ENCODE data around the gene SMYD3. TPM values are rescaled to one million over a fixed set of nuclear protein-coding genes. Genes with fewer than 3 reads are reported as not detected.

The SMYD3 gene
- polyA plus RNA-seq, 1 experiment: 39.9 TPM

- no peak for DNase-seq (ENCODE audit: low read depth, low spot score)
These were observed 802.3 kb downstream of the SMYD3 start for GRCh38 chr1:245704765-245705164.

GRCh38 chr1:245704341-245704740, 802.7 kb downstream of the SMYD3 start:
- H3K27me3 ChIP-seq (ENCODE audit: control insufficient read depth, insufficient read depth, low read length): no peaks in the 10 kb centered on the region
- DNase-seq (ENCODE audit: low read depth, low spot score): no peak
- H3K9me3 ChIP-seq (ENCODE audit: control insufficient read depth, insufficient read depth, low read length): no peaks in the 10 kb centered on the region
- POLR2A ChIA-PET: no interaction called here
- no peak overlapping the region for H3K27ac ChIP-seq (ENCODE audit: low read depth, low read length)
- no peak for TF ChIP-seq CTCF (IDR thresholded peaks at IDR 0.05; ENCODE audit: low read depth, low read length)
- CTCF ChIA-PET: no interaction called here
- H3K4me3 ChIP-seq (ENCODE audit: low read depth, low read length): no peak overlapping the region

More at GRCh38 chr1:245704765-245705164, 802.3 kb downstream of the SMYD3 start:
- ChIA-PET CTCF (no interaction called here), POLR2A (no interaction called here)
- Histone ChIP-seq H3K4me3 (ENCODE audit: low read depth, low read length) (no peak overlapping the region), H3K9me3 (ENCODE audit: control insufficient read depth, insufficient read depth, low read length) (no peaks in the 10 kb centered on the region), H3K27me3 (ENCODE audit: control insufficient read depth, insufficient read depth, low read length) (no peaks in the 10 kb centered on the region), H3K27ac (ENCODE audit: low read depth, low read length) (no peak overlapping the region)
- TF ChIP-seq CTCF (IDR thresholded peaks at IDR 0.05; ENCODE audit: low read depth, low read length): no peak

- no peak overlapping the region for H3K4me3 ChIP-seq (ENCODE audit: low read depth, low read length)
- ChIA-PET CTCF (interaction anchor here (0.6 kb wide), 2 partner anchors 521 to 542 kb away, joined by 4 to 9 read pairs; no protein-coding TSS in a partner anchor), POLR2A (no interaction called here)
- DNase-seq (ENCODE audit: low read depth, low spot score): no peak
- H3K27me3 ChIP-seq (ENCODE audit: control insufficient read depth, insufficient read depth, low read length): no peaks in the 10 kb centered on the region
- H3K9me3 ChIP-seq (ENCODE audit: control insufficient read depth, insufficient read depth, low read length): no peaks in the 10 kb centered on the region
- no peak for TF ChIP-seq CTCF (IDR thresholded peaks at IDR 0.05; ENCODE audit: low read depth, low read length)
- H3K27ac ChIP-seq (ENCODE audit: low read depth, low read length): no peak overlapping the region
These were observed 804.7 kb downstream of the SMYD3 start for GRCh38 chr1:245702346-245702745.

GRCh38 chr1:245701631-245702030, 805.4 kb downstream of the SMYD3 start:
- POLR2A ChIA-PET: no interaction called here
- DNase-seq (ENCODE audit: low read depth, low spot score): no peak
- Histone ChIP-seq H3K27ac (ENCODE audit: low read depth, low read length) (no peak overlapping the region), H3K4me3 (ENCODE audit: low read depth, low read length) (no peak overlapping the region), H3K27me3 (ENCODE audit: control insufficient read depth, insufficient read depth, low read length) (no peaks in the 10 kb centered on the region), H3K9me3 (ENCODE audit: control insufficient read depth, insufficient read depth, low read length) (no peaks in the 10 kb centered on the region)
- TF ChIP-seq CTCF (IDR thresholded peaks at IDR 0.05; ENCODE audit: low read depth, low read length): no peak
- CTCF ChIA-PET: no interaction called here

- no peaks in the 10 kb centered on the region for H3K27me3 ChIP-seq (ENCODE audit: control insufficient read depth, insufficient read depth, low read length)
- H3K9me3 ChIP-seq (ENCODE audit: control insufficient read depth, insufficient read depth, low read length): no peaks in the 10 kb centered on the region
- no peak for TF ChIP-seq CTCF (IDR thresholded peaks at IDR 0.05; ENCODE audit: low read depth, low read length)
- no peak for DNase-seq (ENCODE audit: low read depth, low spot score)
- H3K27ac ChIP-seq (ENCODE audit: low read depth, low read length): no peak overlapping the region
- ChIA-PET CTCF (no interaction called here), POLR2A (no interaction called here)
- no peak overlapping the region for H3K4me3 ChIP-seq (ENCODE audit: low read depth, low read length)
These were observed 806.4 kb downstream of the SMYD3 start for GRCh38 chr1:245700631-245701030.

Small RNAs within 50 kb of the gene (small RNA-seq; reads per million reads assigned to genes)
- gene AL356583.2 (ENCODE audit: insufficient read length, low read depth) (not detected), gene RF00019 (ENCODE audit: insufficient read length, low read depth) (not detected), gene RNU6-1283P (ENCODE audit: insufficient read length, low read depth) (not detected)

Other genes starting within 250 kb of the SMYD3 start
- gene TFB2M, start 59.0 kb upstream of the SMYD3 start, polyA plus RNA-seq (2011; rRNA removed): 16.7 and 23.2 TPM in 2 replicates
- 20.5 and 21.5 TPM in 2 replicates for gene CNST, start 59.2 kb upstream of the SMYD3 start, polyA plus RNA-seq (2011; rRNA removed)
- gene SCCPDH, start 217.1 kb upstream of the SMYD3 start, polyA plus RNA-seq (2011; rRNA removed): 37.0 and 46.6 TPM in 2 replicates